OCI-LY1 (cell line): Measurements from ENCODE around the gene TBC1D30.

Source experiments
- H2AFZ ChIP-seq: fragments of 200-600 bp; sonication (generic), shearing (Covaris generic); 2 replicates; pipeline ENCODE4 v1.6.0; 2014; ENCODE audit warnings: antibody characterized with exemption, mild to moderate bottlenecking, low read length
- H3F3A ChIP-seq: fragments of 200-600 bp; sonication (generic), shearing (Covaris generic); 2 replicates; pipeline ENCODE4 v1.6.0; 2014; ENCODE audit warnings: mild to moderate bottlenecking, antibody characterized with exemption, low read length, moderate library complexity; ENCODE audit not compliant: insufficient read depth
- H3K27ac ChIP-seq: fragments of 200-600 bp; sonication (generic); 2 replicates; pipeline ENCODE4 v1.5.1; 2014; ENCODE audit warnings: low read length, mixed run types, mild to moderate bottlenecking, low read depth; ENCODE audit not compliant: poor library complexity, severe bottlenecking
- H3K27me3 ChIP-seq: fragments of 200-600 bp; sonication (generic); 2 replicates; pipeline ENCODE4 v1.6.0; 2014; ENCODE audit warnings: antibody characterized with exemption, mild to moderate bottlenecking, low read length, moderate library complexity; ENCODE audit not compliant: insufficient read depth
- H3K36me3 ChIP-seq: fragments of 200-600 bp; sonication (generic); 2 replicates; pipeline ENCODE4 v1.6.1; 2014; ENCODE audit warnings: mild to moderate bottlenecking, antibody characterized with exemption, low read length, moderate library complexity, mixed read lengths; ENCODE audit not compliant: insufficient read depth
- H3K4me1 ChIP-seq: fragments of 200-600 bp; sonication (generic); 2 replicates; pipeline ENCODE4 v1.5.1; 2014; ENCODE audit warnings: mild to moderate bottlenecking, low read length, moderate library complexity; ENCODE audit not compliant: insufficient read depth, severe bottlenecking
- H3K4me2 ChIP-seq: fragments of 200-600 bp; sonication (generic), shearing (Covaris generic); 2 replicates; pipeline ENCODE4 v1.6.1; 2014; ENCODE audit warnings: low read length
- H3K4me3 ChIP-seq: fragments of 200-600 bp; sonication (generic); 2 replicates; pipeline ENCODE4 v1.5.1; 2014; ENCODE audit warnings: low read length, low read depth, mild to moderate bottlenecking, mixed read lengths; ENCODE audit not compliant: poor library complexity, severe bottlenecking
- H3K79me2 ChIP-seq: fragments of 200-600 bp; shearing (Covaris generic); 2 replicates; pipeline ENCODE4 v1.6.1; 2016; ENCODE audit warnings: mixed run types, low read length, mixed read lengths; ENCODE audit not compliant: insufficient read depth
- H3K9ac ChIP-seq: fragments of 200-600 bp; sonication (generic), shearing (Covaris generic); 2 replicates; pipeline ENCODE4 v1.6.1; 2014; ENCODE audit warnings: mild to moderate bottlenecking, low read length, mixed read lengths
- H3K9me2 ChIP-seq: fragments of 200-600 bp; sonication (generic), shearing (Covaris generic); 2 replicates; pipeline ENCODE4 v1.6.1; 2014; ENCODE audit warnings: low read depth, mild to moderate bottlenecking, low read length, mixed read lengths
- H3K9me3 ChIP-seq: fragments of 200-600 bp; shearing (Covaris generic); 2 replicates; pipeline ENCODE4 v1.6.1; 2014; ENCODE audit warnings: low read length, mixed read lengths
- H4K20me1 ChIP-seq: fragments of 200-600 bp; sonication (generic), shearing (Covaris generic); 2 replicates; pipeline ENCODE4 v1.6.0; 2016; ENCODE audit warnings: mild to moderate bottlenecking, low read length; ENCODE audit not compliant: insufficient read depth
- EZH2 ChIP-seq: fragments of 200-600 bp; sonication (generic), shearing (Covaris generic); IDR thresholded peaks from 2 replicates; pipeline ENCODE4 v1.8.0; 2017; ENCODE audit warnings: borderline replicate concordance, mixed run types, mild to moderate bottlenecking, antibody characterized with exemption, low read length, moderate library complexity, mixed read lengths
- TF ChIP-seq, protein P1 (sequence below): fragments of 200-600 bp; sonication (generic), shearing (Covaris generic); IDR thresholded peaks from 2 replicates; pipeline ENCODE4 v1.5.1; 2017; ENCODE audit warnings: mild to moderate bottlenecking, antibody characterized with exemption, low read length, moderate library complexity, mixed read lengths

The TBC1D30 gene

DNA sequence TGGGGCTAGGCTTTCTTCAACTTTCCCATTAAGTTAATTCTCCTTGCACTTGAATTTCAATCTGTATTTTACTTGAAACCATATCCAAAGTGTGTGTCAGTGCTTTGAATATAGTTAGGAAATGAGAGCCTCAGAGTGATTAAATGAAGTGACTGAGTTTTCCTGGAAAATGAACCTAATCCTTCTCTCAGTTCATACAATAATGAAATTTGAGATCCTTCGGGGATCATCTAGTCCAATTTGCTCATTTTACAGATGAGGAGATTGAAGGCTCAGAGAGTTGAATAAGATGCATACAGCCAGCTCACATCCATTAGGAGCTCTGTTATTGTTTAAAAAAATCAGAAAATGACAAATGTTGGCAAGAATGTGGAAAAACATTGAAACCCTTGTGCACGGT, 18.3 kb upstream of the TBC1D30 start:
- H4K20me1 ChIP-seq, result no peaks in the 10 kb centered on the region
- H3K36me3 ChIP-seq, result no peaks in the 10 kb centered on the region
- H3F3A ChIP-seq, result no peaks in the 10 kb centered on the region
- H3K27me3 ChIP-seq, result no peaks in the 10 kb centered on the region
- no peak overlapping the region for H3K4me2 ChIP-seq
- no peak overlapping the region for H3K27ac ChIP-seq
- H3K4me3 ChIP-seq, result no peak overlapping the region
- H3K4me1 ChIP-seq, result no peaks in the 10 kb centered on the region
- no peaks in the 10 kb centered on the region for H3K9me3 ChIP-seq
- H2AFZ ChIP-seq, result no peak overlapping the region
- no peak for TF ChIP-seq EZH2
- no peaks in the 10 kb centered on the region for H3K9me2 ChIP-seq
- H3K79me2 ChIP-seq, result no peaks in the 10 kb centered on the region
- no peak overlapping the region for H3K9ac ChIP-seq

DNA sequence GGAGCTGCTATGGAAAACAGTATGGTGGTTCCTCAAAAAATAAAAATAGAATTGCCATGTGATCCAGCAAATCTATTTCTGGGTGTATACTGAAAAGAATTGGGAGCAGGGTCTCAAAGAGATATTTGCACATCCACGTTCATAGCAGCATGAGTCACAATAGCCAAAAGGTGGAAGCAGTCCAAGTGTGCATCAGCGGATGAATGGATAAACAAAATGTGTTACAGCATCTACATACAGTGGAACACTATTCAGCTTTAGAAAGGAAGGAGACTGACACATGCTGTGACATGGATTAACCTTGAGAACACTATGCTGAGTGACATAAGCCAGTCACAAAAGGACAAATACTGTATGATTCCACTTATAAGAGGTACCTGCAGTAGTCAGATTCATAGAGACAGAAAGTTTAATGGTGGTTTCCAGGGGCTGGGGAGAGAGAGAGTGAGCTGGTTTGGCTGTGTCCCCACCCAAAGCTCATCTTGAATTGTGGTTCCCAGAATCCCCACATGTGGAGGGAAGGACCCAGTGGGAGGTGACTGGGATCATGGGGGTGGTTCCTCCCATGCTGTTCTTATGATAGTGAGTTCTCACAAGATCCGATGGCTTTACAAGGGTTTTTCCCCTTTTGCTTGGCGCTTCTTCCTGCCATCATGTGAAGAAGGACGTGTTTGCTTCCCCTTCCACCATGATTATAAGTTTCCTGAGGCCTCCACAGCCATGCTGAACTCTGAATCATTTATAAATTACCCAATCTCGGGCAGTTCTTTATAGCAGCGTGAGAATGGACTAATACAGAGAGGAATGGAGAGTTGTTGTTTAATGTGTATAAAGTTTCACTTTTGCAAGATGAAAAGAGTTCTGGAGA, 17.6 kb upstream of the TBC1D30 start:
- no peak overlapping the region for H3K27ac ChIP-seq
- H3K4me3 ChIP-seq, result no peak overlapping the region
- H3K79me2 ChIP-seq, result no peaks in the 10 kb centered on the region
- no peak overlapping the region for H2AFZ ChIP-seq
- H3K9me2 ChIP-seq, result no peaks in the 10 kb centered on the region
- no peaks in the 10 kb centered on the region for H3K9me3 ChIP-seq
- TF ChIP-seq, protein P1, sequence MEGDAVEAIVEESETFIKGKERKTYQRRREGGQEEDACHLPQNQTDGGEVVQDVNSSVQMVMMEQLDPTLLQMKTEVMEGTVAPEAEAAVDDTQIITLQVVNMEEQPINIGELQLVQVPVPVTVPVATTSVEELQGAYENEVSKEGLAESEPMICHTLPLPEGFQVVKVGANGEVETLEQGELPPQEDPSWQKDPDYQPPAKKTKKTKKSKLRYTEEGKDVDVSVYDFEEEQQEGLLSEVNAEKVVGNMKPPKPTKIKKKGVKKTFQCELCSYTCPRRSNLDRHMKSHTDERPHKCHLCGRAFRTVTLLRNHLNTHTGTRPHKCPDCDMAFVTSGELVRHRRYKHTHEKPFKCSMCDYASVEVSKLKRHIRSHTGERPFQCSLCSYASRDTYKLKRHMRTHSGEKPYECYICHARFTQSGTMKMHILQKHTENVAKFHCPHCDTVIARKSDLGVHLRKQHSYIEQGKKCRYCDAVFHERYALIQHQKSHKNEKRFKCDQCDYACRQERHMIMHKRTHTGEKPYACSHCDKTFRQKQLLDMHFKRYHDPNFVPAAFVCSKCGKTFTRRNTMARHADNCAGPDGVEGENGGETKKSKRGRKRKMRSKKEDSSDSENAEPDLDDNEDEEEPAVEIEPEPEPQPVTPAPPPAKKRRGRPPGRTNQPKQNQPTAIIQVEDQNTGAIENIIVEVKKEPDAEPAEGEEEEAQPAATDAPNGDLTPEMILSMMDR, result no peak
- TF ChIP-seq EZH2, result no peak
- H3K27me3 ChIP-seq, result no peaks in the 10 kb centered on the region
- no peak overlapping the region for H3K4me2 ChIP-seq
- H3K9ac ChIP-seq, result no peak overlapping the region
- H3K36me3 ChIP-seq, result no peaks in the 10 kb centered on the region
- no peaks in the 10 kb centered on the region for H3K4me1 ChIP-seq
- H3F3A ChIP-seq, result no peaks in the 10 kb centered on the region
- no peaks in the 10 kb centered on the region for H4K20me1 ChIP-seq

DNA sequence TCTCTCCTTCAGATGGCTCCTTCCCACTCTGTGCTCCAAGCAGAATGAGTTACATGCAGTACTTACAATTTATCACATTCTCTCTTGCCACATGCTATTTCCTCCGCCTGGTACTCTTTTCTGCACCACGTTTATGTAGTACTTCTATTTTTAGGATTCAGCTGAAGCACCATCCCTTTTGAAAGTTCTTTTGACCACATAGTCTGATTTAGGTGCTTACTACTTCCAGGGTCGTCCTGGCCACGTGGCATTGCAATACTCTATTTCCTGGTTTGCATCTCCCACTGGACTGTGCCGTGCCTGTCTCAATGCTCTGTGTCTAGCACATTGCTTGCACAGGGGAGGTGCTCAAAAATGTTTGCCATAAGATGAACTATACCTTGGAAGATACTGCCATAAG, 16.3 kb upstream of the TBC1D30 start:
- Histone ChIP-seq H3K27me3 (no peaks in the 10 kb centered on the region), H4K20me1 (no peaks in the 10 kb centered on the region), H3K4me1 (no peaks in the 10 kb centered on the region), H3K4me3 (no peak overlapping the region), H3K27ac (no peak overlapping the region), H3F3A (no peaks in the 10 kb centered on the region), H3K9ac (no peak overlapping the region), H3K36me3 (no peaks in the 10 kb centered on the region), H3K9me2 (no peaks in the 10 kb centered on the region), H3K79me2 (no peaks in the 10 kb centered on the region), H2AFZ (no peak overlapping the region), H3K4me2 (no peak overlapping the region), H3K9me3 (no peaks in the 10 kb centered on the region)
- TF ChIP-seq, protein P1, result no peak
- TF ChIP-seq EZH2, result no peak

DNA sequence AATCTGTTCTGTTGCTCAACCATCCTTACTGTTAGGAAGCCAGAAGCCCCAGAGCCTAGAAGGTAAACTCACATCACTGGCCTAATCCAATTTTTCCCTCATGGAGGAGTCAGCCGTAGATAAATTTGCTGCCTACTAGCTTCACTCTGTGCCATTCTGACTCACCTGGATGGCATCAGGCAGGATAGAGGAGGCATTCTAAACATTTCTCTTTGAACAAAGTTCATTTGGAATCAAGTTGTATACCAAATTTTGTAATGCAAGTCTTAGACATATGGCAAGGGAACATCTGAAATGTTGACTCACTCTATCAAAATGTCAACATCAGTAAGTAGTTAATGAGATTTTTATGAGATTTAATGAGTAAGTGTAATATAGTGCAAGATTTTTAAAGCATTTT, 13.6 kb upstream of the TBC1D30 start:
- no peaks in the 10 kb centered on the region for H3K27me3 ChIP-seq
- no peaks in the 10 kb centered on the region for H3F3A ChIP-seq
- no peak overlapping the region for H3K4me2 ChIP-seq
- H4K20me1 ChIP-seq, result no peaks in the 10 kb centered on the region
- H3K27ac ChIP-seq, result no peak overlapping the region
- no peak overlapping the region for H2AFZ ChIP-seq
- no peaks in the 10 kb centered on the region for H3K4me1 ChIP-seq
- H3K9me3 ChIP-seq, result no peaks in the 10 kb centered on the region
- H3K36me3 ChIP-seq, result no peaks in the 10 kb centered on the region
- H3K4me3 ChIP-seq, result no peak overlapping the region
- TF ChIP-seq EZH2, result no peak
- TF ChIP-seq, protein P1, result no peak
- no peak overlapping the region for H3K9ac ChIP-seq
- no peaks in the 10 kb centered on the region for H3K9me2 ChIP-seq
- H3K79me2 ChIP-seq, result no peaks in the 10 kb centered on the region
